IMR-90 (cell line): ENCODE measurements around the gene CP. TPM values are rescaled to one million over a fixed set of nuclear protein-coding genes. Genes with fewer than 3 reads are reported as not detected.

Experiments
- ATAC-seq: fragments of 200-7000 bp; cut with Tn5 transposase; 2 replicates; pipeline ENCODE4 v1.9.1; 2020; ENCODE audit warnings: low read depth, mild to moderate bottlenecking, moderate library complexity
- BruUV-seq: library from RNA; stranded (reverse); fragments of 400-500 nt; replicated peaks from 2 replicates; lab custom pipeline; 2021; lab: Mats Ljungman, UMichigan
- CTCF ChIA-PET: fragments of 300-600 bp; formaldehyde crosslinking; extraction: SDS; loops from one replicate; lab custom pipeline; 2021; ENCODE audit warnings: antibody characterized with exemption; lab: Yijun Ruan, JAX
- POLR2A ChIA-PET: fragments of 300-600 bp; sonication (Branson Sonifier 250); formaldehyde crosslinking; loops from one replicate; lab custom pipeline; 2022; ENCODE audit warnings: antibody characterized with exemption; ENCODE audit not compliant: unreplicated experiment; lab: Charles Lee
- DNase-seq: peaks from one replicate; pipeline ENCODE4 v3.0.0; 2013
- H2AFZ ChIP-seq: replicated peaks from 2 replicates; pipeline ENCODE3; 2013; ENCODE audit warnings: low read length, mild to moderate bottlenecking; ENCODE audit not compliant: poor library complexity
- H2AK5ac ChIP-seq: 2 replicates; pipeline ENCODE4 v1.6.1; 2013; ENCODE audit warnings: low read depth, low read length, inconsistent platforms
- H2AK9ac ChIP-seq: replicated peaks from 2 replicates; pipeline ENCODE3; 2013; ENCODE audit warnings: mild to moderate bottlenecking, low read depth, low read length, moderate library complexity; ENCODE audit not compliant: poor library complexity
- H2BK120ac ChIP-seq: 2 replicates; pipeline ENCODE4 v1.6.1; 2013; ENCODE audit warnings: low read depth, low read length, inconsistent platforms
- H2BK15ac ChIP-seq: 3 replicates; pipeline ENCODE4 v1.6.1; 2013; ENCODE audit warnings: low read depth, low read length, inconsistent platforms
- H2BK20ac ChIP-seq: 2 replicates; pipeline ENCODE4 v1.6.1; 2013; ENCODE audit warnings: low read depth, mild to moderate bottlenecking, inconsistent platforms, low read length, moderate library complexity
- H2BK5ac ChIP-seq: 2 replicates; pipeline ENCODE4 v1.6.1; 2013; ENCODE audit warnings: mild to moderate bottlenecking, low read depth, low read length, inconsistent platforms; ENCODE audit not compliant: poor library complexity, severe bottlenecking
- H3K14ac ChIP-seq: replicated peaks from 2 replicates; pipeline ENCODE4 v1.6.1; 2013; ENCODE audit warnings: low read depth, low read length, inconsistent platforms
- H3K18ac ChIP-seq: 2 replicates; pipeline ENCODE4 v1.6.1; 2013; ENCODE audit warnings: low read depth, low read length, control low read depth
- H3K23ac ChIP-seq: 2 replicates; pipeline ENCODE4 v1.6.1; 2013; ENCODE audit warnings: low read depth, low read length, inconsistent platforms
- H3K27ac ChIP-seq: 2 replicates; pipeline ENCODE4 v1.5.1; 2013; ENCODE audit warnings: mild to moderate bottlenecking, control low read depth, low read length; ENCODE audit not compliant: insufficient read depth
- H3K27me3 ChIP-seq: 2 replicates; pipeline ENCODE4 v1.6.1; 2013; ENCODE audit warnings: low read length; ENCODE audit not compliant: control insufficient read depth, insufficient read depth
- H3K36me3 ChIP-seq: 2 replicates; pipeline ENCODE4 v1.6.1; 2013; ENCODE audit warnings: low read length, mixed read lengths; ENCODE audit not compliant: control insufficient read depth, insufficient read depth
- H3K4ac ChIP-seq: 2 replicates; pipeline ENCODE4 v1.6.1; 2013; ENCODE audit warnings: low read depth, low read length, inconsistent platforms
- H3K4me1 ChIP-seq: 2 replicates; pipeline ENCODE4 v1.6.1; 2013; ENCODE audit warnings: low read length, mixed read lengths; ENCODE audit not compliant: control insufficient read depth, insufficient read depth
- H3K4me2 ChIP-seq: 2 replicates; pipeline ENCODE4 v1.6.1; 2013; ENCODE audit warnings: low read depth, mild to moderate bottlenecking, control low read depth, low read length, moderate library complexity
- H3K4me3 ChIP-seq: 2 replicates; pipeline ENCODE4 v1.5.1; 2013; ENCODE audit warnings: low read depth, mild to moderate bottlenecking, control low read depth, low read length, moderate library complexity; ENCODE audit not compliant: insufficient read depth
- H3K56ac ChIP-seq: 2 replicates; pipeline ENCODE4 v1.6.1; 2013; ENCODE audit warnings: low read length, inconsistent platforms; ENCODE audit not compliant: insufficient read depth; ENCODE audit errors: extremely low read depth
- H3K79me1 ChIP-seq, 2 experiments: 2 replicates each; pipeline ENCODE4 v1.6.1; 2013; ENCODE audit warnings: low read length in 2 of 2, inconsistent platforms in 1 of 2, low read depth in 1 of 2
- H3K9ac ChIP-seq: 2 replicates; pipeline ENCODE4 v1.6.1; 2013; ENCODE audit warnings: low read depth, low read length, control low read depth
- H3K9me1 ChIP-seq: 2 replicates; pipeline ENCODE4 v1.6.1; 2013; ENCODE audit warnings: low read length, inconsistent platforms; ENCODE audit not compliant: insufficient read depth
- H3K9me3 ChIP-seq: 2 replicates; pipeline ENCODE4 v1.6.1; 2013; ENCODE audit warnings: low read length; ENCODE audit not compliant: control insufficient read depth, insufficient read depth
- H4K20me1 ChIP-seq: 2 replicates; pipeline ENCODE4 v1.6.1; 2013; ENCODE audit warnings: low read length, inconsistent platforms; ENCODE audit not compliant: insufficient read depth
- H4K5ac ChIP-seq: 2 replicates; pipeline ENCODE4 v1.6.1; 2013; ENCODE audit warnings: mild to moderate bottlenecking, low read depth, low read length, control low read depth
- H4K8ac ChIP-seq, 2 experiments: 2 replicates each; pipeline ENCODE4 v1.6.1; 2013; ENCODE audit warnings: low read depth in 2 of 2, low read length in 2 of 2, control low read depth in 1 of 2, inconsistent platforms in 1 of 2
- H4K91ac ChIP-seq: 2 replicates; pipeline ENCODE4 v1.6.1; 2013; ENCODE audit warnings: low read depth, low read length, inconsistent platforms; ENCODE audit not compliant: insufficient read depth
- BHLHE40 ChIP-seq: fragments of 150-350 bp; IDR thresholded peaks from 2 replicates; pipeline ENCODE4 v1.6.1; 2016; ENCODE audit warnings: mild to moderate bottlenecking, low read depth, low read length
- CEBPB ChIP-seq: IDR thresholded peaks from 2 replicates; pipeline ENCODE4 v1.6.1; 2012; ENCODE audit warnings: low read depth, low read length, improper control_type of control experiment
- CHD1 ChIP-seq: IDR thresholded peaks from 2 replicates; pipeline ENCODE4 v1.6.1; 2012; ENCODE audit warnings: low read depth, low read length, improper control_type of control experiment
- ELK1 ChIP-seq: fragments of 150-350 bp; IDR thresholded peaks from 2 replicates; pipeline ENCODE4 v1.6.1; 2016; ENCODE audit warnings: low read depth, mild to moderate bottlenecking, low read length, moderate library complexity, borderline replicate concordance
- FOS ChIP-seq: fragments of 150-350 bp; IDR thresholded peaks from 2 replicates; pipeline ENCODE4 v1.6.1; 2016; ENCODE audit warnings: low read depth, low read length
- MAFK ChIP-seq: IDR thresholded peaks from 2 replicates; pipeline ENCODE4 v1.6.1; 2012; ENCODE audit warnings: low read depth, low read length, improper control_type of control experiment
- MAZ ChIP-seq: IDR thresholded peaks from 2 replicates; pipeline ENCODE4 v1.6.1; 2012; ENCODE audit warnings: low read depth, mild to moderate bottlenecking, low read length, improper control_type of control experiment, moderate library complexity, borderline replicate concordance
- NFE2L2 ChIP-seq: fragments of 150-350 bp; IDR thresholded peaks from 2 replicates; pipeline ENCODE4 v1.6.1; 2016; ENCODE audit warnings: low read depth, mild to moderate bottlenecking, low read length
- POLR2A ChIP-seq: IDR thresholded peaks from 2 replicates; pipeline ENCODE4 v1.6.1; 2012; ENCODE audit warnings: mild to moderate bottlenecking, low read depth, low read length
- RAD21 ChIP-seq: IDR thresholded peaks from 2 replicates; pipeline ENCODE4 v1.6.1; 2012; ENCODE audit warnings: low read length, improper control_type of control experiment
- RFX5 ChIP-seq: IDR thresholded peaks from 2 replicates; pipeline ENCODE4 v1.8.0; 2012; ENCODE audit warnings: low read depth, mild to moderate bottlenecking, low read length, moderate library complexity
- SMC3 ChIP-seq: fragments of 150-350 bp; IDR thresholded peaks from 2 replicates; pipeline ENCODE4 v1.6.1; 2016; ENCODE audit warnings: low read depth, mild to moderate bottlenecking, antibody characterized with exemption, low read length, moderate library complexity
- WGBS, 2 experiments: methylation state at CpG; one replicate each; pipeline versions ENCODE4 v1.1.5 to v1.1.7; 2013; ENCODE audit warnings: missing lambda C conversion rate in 2 of 2; ENCODE audit not compliant: insufficient read length in 1 of 2; ENCODE audit errors: extremely low coverage in 2 of 2; 5-methylcytosine and 5-hydroxymethylcytosine counted together
- dilution Hi-C: fragments of 300-500 bp; cut with HindIII; formaldehyde crosslinking; loops from one replicate; pipeline ENCODE4 v1.14.3; 2018; ENCODE audit warnings: low sequenced_read_pairs; ENCODE audit not compliant: unreplicated experiment
- in situ Hi-C: fragments of 300-500 bp; cut with MboI; formaldehyde crosslinking; loops from 3 replicates; pipeline ENCODE4 v1.14.3; 2019; ENCODE audit warnings: low sequenced_read_pairs, inconsistent platforms, mixed read lengths
- intact Hi-C: fragments of 100-400 bp; cut with micrococcal nuclease; formaldehyde crosslinking; loops from 2 replicates; pipeline ENCODE4 v1.10.0; 2022
- polyA plus RNA-seq, 3 experiments: library from polyadenylated mRNA; depleted of rRNA; stranded (reverse); fragments of >200 nt; gene quantifications; 2 replicates each; pipeline ENCODE4 v1.2.3, GENCODE V29; 2012; ENCODE audit warnings: low replicate concordance in 1 of 3
- total RNA-seq: library from RNA; depleted of rRNA; stranded (reverse); fragments of >200 nt; gene quantifications from 2 replicates; pipeline ENCODE4 v1.2.3, GENCODE V29; 2012

CP gene
- total and polyA plus RNA-seq, 2 of the 4 experiments (the other 2 are of a cell fraction) = not detected

- ChIA-PET CTCF (interaction anchor here (1.5 to 1.7 kb wide), 2 partner anchors 9 to 68 kb away, joined by 4 read pairs; no protein-coding TSS in a partner anchor), POLR2A (no interaction called here)
- Histone ChIP-seq H3K4ac (no peak overlapping the region), H3K79me1 (no peaks in the 10 kb centered on the region), H2BK15ac (no peak overlapping the region), H4K20me1 (no peaks in the 10 kb centered on the region), H4K8ac (no peak overlapping the region), H3K14ac (no peak overlapping the region), H3K4me1 (no peaks in the 10 kb centered on the region), H2BK120ac (no peak overlapping the region), H3K27ac (no peak overlapping the region), H2AFZ (no peak overlapping the region), H2BK20ac (no peak overlapping the region), H4K5ac (peak overlapping the region; percentile 25; the same call in 1 of the 2 replicates), H2BK5ac (no peak overlapping the region), H2AK5ac (no peak overlapping the region), H3K27me3 (no peaks in the 10 kb centered on the region), H3K23ac (no peak overlapping the region), H3K36me3 (no peaks in the 10 kb centered on the region), H3K4me3 (no peak overlapping the region), H3K56ac (no peak overlapping the region), H3K9me3 (no peaks in the 10 kb centered on the region), H4K91ac (no peak overlapping the region), H3K4me2 (no peak overlapping the region), H3K9ac (no peak overlapping the region), H3K9me1 (no peaks in the 10 kb centered on the region), H3K18ac (peak overlapping the region; percentile 46; the same call in 1 of the 2 replicates), H2AK9ac (no peak overlapping the region)
- dilution Hi-C loops (no loop called here), intact Hi-C loops (no loop called here), in situ Hi-C loops (no loop called here)
- ATAC-seq (no peak), DNase-seq (peak; percentile 17)
- WGBS, 2 experiments = no CpG with 5 or more reads among the region's 2 CpGs
- TF ChIP-seq BHLHE40 (no peak), NFE2L2 (no peak), RFX5 (no peak), CEBPB (no peak), SMC3 (no peak), MAFK (no peak), RAD21 (no peak), CHD1 (no peak), FOS (no peak), MAZ (no peak), ELK1 (no peak), POLR2A (no peak)
- BruUV-seq = no TSS peak
These were observed 33.1 kb downstream of the CP start for GRCh38 chr3:149188494-149188893.
